T follicular helper cell (primary cell): Measurements from ENCODE around the gene ZNF184.
A peak's percentile ranks its signal among the peaks of the same experiment; 100 is the strongest.

Experiments used
- DNase-seq: peaks from one replicate; pipeline ENCODE4 v3.0.0-alpha.2; 2020; ENCODE audit warnings: low read depth
- total RNA-seq, 2 experiments: gene quantifications; one replicate each; lab custom pipeline; 2026; lab: John Stamatoyannopoulos, UW

The ZNF184 gene
- total RNA-seq: 23.8 to 46.7 reads per million in 2 experiments

- DNase-seq: peak; percentile 66
Observed at GRCh38 chr6:27472617-27473400, at the start of gene ZNF184. ZNF184 (minus strand) TSS chr6:27473105; CDS start chr6:27472294, 811 bp downstream.

- peak; percentile 50 for DNase-seq
Observed at GRCh38 chr6:27518881-27519795, 46.2 kb upstream of the ZNF184 start.

GRCh38 chr6:27517928-27518787, 45.3 kb upstream of the ZNF184 start:
- DNase-seq: no peak

- no peak for DNase-seq
Observed at GRCh38 chr6:27517238-27517637, 44.3 kb upstream of the ZNF184 start.

GRCh38 chr6:27514906-27515495, 42.1 kb upstream of the ZNF184 start:
- no peak for DNase-seq

- no peak for DNase-seq
Observed at GRCh38 chr6:27512525-27512924, 39.6 kb upstream of the ZNF184 start.

- DNase-seq: no peak
Observed at GRCh38 chr6:27507041-27507956, 34.4 kb upstream of the ZNF184 start.

- peak; percentile 59 for DNase-seq
Observed at GRCh38 chr6:27505209-27506027, 32.5 kb upstream of the ZNF184 start.

- DNase-seq: peak; percentile 67
Observed at GRCh38 chr6:27503436-27504030, 30.6 kb upstream of the ZNF184 start.

GRCh38 chr6:27502508-27503435, 29.9 kb upstream of the ZNF184 start:
- DNase-seq: peak; percentile 42

- no peak for DNase-seq
Observed at GRCh38 chr6:27501187-27501586, 28.3 kb upstream of the ZNF184 start.

- DNase-seq: no peak
Observed at GRCh38 chr6:27500177-27500576, 27.3 kb upstream of the ZNF184 start.

GRCh38 chr6:27495386-27496135, 22.7 kb upstream of the ZNF184 start:
- DNase-seq: no peak

- no peak for DNase-seq
Observed at GRCh38 chr6:27494987-27495385, 22.1 kb upstream of the ZNF184 start.

GRCh38 chr6:27494103-27494502, 21.2 kb upstream of the ZNF184 start:
- no peak for DNase-seq

- DNase-seq: no peak
Observed at GRCh38 chr6:27492631-27493190, 19.8 kb upstream of the ZNF184 start.
